H1 (cell line): Measurements from ENCODE around the gene FNDC10. TPM values are rescaled to one million over a fixed set of nuclear protein-coding genes. Genes with fewer than 3 reads are reported as not detected.

ENCODE experiments used
- BACH1 ChIP-seq: IDR thresholded peaks from 2 replicates; pipeline ENCODE4 v1.6.1; 2012; ENCODE audit warnings: low read length, improper control_type of control experiment
- CHD7 ChIP-seq: fragments of 300-600 bp; sonication (generic); IDR thresholded peaks from 2 replicates; pipeline ENCODE4 v1.7.1; 2012; ENCODE audit warnings: low read length, moderate library complexity, mild to moderate bottlenecking, inconsistent platforms; ENCODE audit not compliant: insufficient replicate concordance
- CTCF ChIP-seq, 3 experiments: IDR thresholded peaks; 1 replicate in 2 of 3; 2 replicates in 1 of 3; pipeline versions ENCODE4 v1.5.1 to v1.6.1; 2011; ENCODE audit warnings: low read length in 3 of 3, mild to moderate bottlenecking in 3 of 3, inconsistent platforms in 2 of 3, low read depth in 1 of 3, moderate library complexity in 1 of 3; ENCODE audit not compliant: insufficient read depth in 1 of 3; ENCODE audit errors: control extremely low read depth in 1 of 3
- EGR1 ChIP-seq: IDR thresholded peaks from 2 replicates; pipeline ENCODE4 v1.6.1; 2011; ENCODE audit warnings: low read depth, low read length, borderline replicate concordance
- JUN ChIP-seq: IDR thresholded peaks from 2 replicates; pipeline ENCODE4 v1.6.1; 2011; ENCODE audit warnings: low read depth, mild to moderate bottlenecking, improper control_type of control experiment, low read length
- NANOG ChIP-seq: IDR thresholded peaks from 2 replicates; pipeline ENCODE4 v1.6.1; 2011; ENCODE audit warnings: low read length, low read depth, mild to moderate bottlenecking, inconsistent platforms; ENCODE audit not compliant: insufficient read depth, poor library complexity, severe bottlenecking
- RBBP5 ChIP-seq: IDR thresholded peaks from 2 replicates; pipeline ENCODE4 v1.7.1; 2012; ENCODE audit warnings: low read depth, mild to moderate bottlenecking, inconsistent platforms, low read length, moderate library complexity, borderline replicate concordance
- SP4 ChIP-seq: IDR thresholded peaks from 2 replicates; pipeline ENCODE4 v1.6.1; 2012; ENCODE audit warnings: low read length, inconsistent platforms
- polyA plus RNA-seq, 7 experiments: library from polyadenylated mRNA; depleted of rRNA in 3 of 7; stranded (reverse) in 5 of 7; unstranded in 2 of 7; fragments of >200 nt in 5 of 7; fragments of 200-250 nt in 2 of 7; gene quantifications; 1 replicate in 5 of 7; 2 replicates in 1 of 7; 4 replicates in 1 of 7; pipeline versions ENCODE4 v1.2.1 to v1.2.3, GENCODE V29; 2011 to 2013; ENCODE audit warnings: missing spikeins in 2 of 7, mixed read lengths in 2 of 7
- total RNA-seq: library from RNA; stranded (reverse); fragmentation: NEBNext Ultra II Directional; extraction: Animal tissue kit (Norgen Biotek cat#: 25700); gene quantifications from 2 replicates; pipeline ENCODE4 v1.2.1, GENCODE V29; 2021

FNDC10 gene
- total and polyA plus RNA-seq, 2 of the 8 experiments (the other 6 are each of a cell fraction or from before 2014, with no cell fraction given), result 19.0 to 21.8 TPM

GRCh38 chr1:1601564-1602303, 1.8 kb upstream of the FNDC10 start (continued):
- no peak for TF ChIP-seq CHD7
- no peak for TF ChIP-seq BACH1
- no peak for TF ChIP-seq CTCF (IDR thresholded peaks at IDR 0.05; ENCODE audit: control extremely low read depth in 1 of 3, insufficient read depth in 1 of 3, low read depth in 1 of 3, low read length in 3 of 3)
- TF ChIP-seq EGR1, result no peak
- TF ChIP-seq RBBP5, result no peak
- TF ChIP-seq JUN, result no peak
- no peak for TF ChIP-seq NANOG
- TF ChIP-seq SP4, result no peak
